Testis (tissue), 3 donors: Measurements from ENCODE around the gene NUCB1. TPM values are rescaled to one million over a fixed set of nuclear protein-coding genes. Genes with fewer than 3 reads are reported as not detected.
A peak's percentile ranks its signal among the peaks of the same experiment; 100 is the strongest.

ENCODE experiments used
- DNase-seq: peaks from one replicate; pipeline ENCODE4 v3.0.0-alpha.2; 2019
- H3K27ac ChIP-seq, 2 donors: fragments of 200-600 bp; sonication (generic); one replicate each; pipeline ENCODE4 v1.5.1; 2019
- H3K27me3 ChIP-seq: fragments of 200-600 bp; sonication (generic); one replicate; pipeline ENCODE4 v1.5.1; 2019
- H3K36me3 ChIP-seq: fragments of 200-600 bp; sonication (generic); one replicate; pipeline ENCODE4 v1.5.1; 2017; ENCODE audit warnings: low read depth; ENCODE audit errors: missing control alignments
- H3K4me1 ChIP-seq: fragments of 200-600 bp; sonication (generic); one replicate; pipeline ENCODE4 v1.5.1; 2019
- H3K4me3 ChIP-seq, 2 donors: fragments of 200-600 bp; sonication (generic); one replicate each; pipeline ENCODE4 v1.5.1; 2017 to 2019
- H3K9me3 ChIP-seq: fragments of 200-600 bp; sonication (generic); one replicate; pipeline ENCODE4 v1.5.1; 2017
- POLR2A ChIP-seq: fragments of 450-650 bp; IDR thresholded peaks from one replicate; pipeline ENCODE4 v1.6.1; 2017; ENCODE audit warnings: antibody characterized with exemption, mild to moderate bottlenecking, moderate library complexity
- WGBS, 2 donors: methylation state at CpG; one replicate each; pipeline ENCODE4 v1.1.5; 2018; 5-methylcytosine and 5-hydroxymethylcytosine counted together
- intact Hi-C: fragments of 100-400 bp; cut with DNase I; formaldehyde crosslinking; loops from one replicate; pipeline ENCODE4 v1.15.1; 2023; ENCODE audit warnings: low total_unique reads
- polyA plus RNA-seq: library from polyadenylated mRNA; stranded (reverse); fragments of 350-450 nt; fragmentation: Illumina TruSeq; extraction: RNeasy Lipid Tissue Mini Kit (QIAGEN cat#74804); gene quantifications from one replicate; pipeline ENCODE4 v1.2.3, GENCODE V29; 2014; ENCODE audit warnings: low read depth, low replicate concordance; ENCODE audit not compliant: insufficient read depth
- total RNA-seq, 2 donors: library from RNA; depleted of rRNA; stranded (reverse); fragments of >200 nt; gene quantifications; one replicate each; pipeline ENCODE4 v1.2.3, GENCODE V29; 2016
- TF ChIP-seq, protein P1 (sequence below), 3 experiments: fragments of 450-650 bp in 2 of 3; fragments of 200-600 bp in 1 of 3; sonication (generic) in 1 of 3; IDR thresholded peaks; one replicate each; pipeline ENCODE4 v1.5.1; 2016 to 2019; ENCODE audit warnings: antibody characterized with exemption in 3 of 3, mild to moderate bottlenecking in 2 of 3, moderate library complexity in 1 of 3

Gene NUCB1
- total and polyA plus RNA-seq, 3 donors from 2014 or later: 136 to 208 (median 139) TPM

DNA sequence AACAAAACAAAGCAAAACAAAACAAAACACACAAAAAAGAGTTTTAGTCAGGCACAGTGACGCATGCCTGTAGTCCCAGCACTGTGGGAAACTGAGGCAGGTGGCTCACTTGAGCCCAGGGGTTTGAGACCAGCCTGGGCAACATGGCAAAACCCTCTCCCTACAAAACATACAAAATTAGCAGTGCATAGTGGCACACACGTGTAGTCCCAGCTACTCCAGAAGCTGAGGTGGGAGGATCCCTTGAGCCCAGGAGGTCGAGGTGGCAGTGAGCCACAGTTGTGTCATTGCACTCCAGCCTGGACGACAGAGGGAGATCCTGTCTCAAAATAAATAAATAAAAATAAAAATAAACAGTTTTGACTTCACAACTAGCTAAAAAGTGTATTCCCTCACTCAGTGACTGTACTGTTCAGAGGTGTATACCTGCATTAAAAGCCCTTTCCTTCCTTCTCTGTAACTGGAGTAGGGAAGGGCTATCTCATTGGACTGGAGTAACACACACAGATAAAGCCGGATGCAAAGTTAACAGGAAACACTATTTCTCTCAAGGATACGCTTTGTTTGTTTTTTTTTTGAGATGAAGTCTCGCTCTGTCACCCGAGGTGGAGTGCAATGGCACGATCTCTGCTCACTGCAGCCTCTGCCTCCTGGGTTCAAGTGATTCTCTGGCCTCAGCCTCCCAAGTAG, 50.9 kb downstream of the NUCB1 start:
- no peaks in the 10 kb centered on the region for H3K27me3 ChIP-seq
- intact Hi-C loops: no loop called here
- peaks cover 10% of the 10 kb centered on the region for H3K4me1 ChIP-seq
- H3K36me3 ChIP-seq: no peaks in the 10 kb centered on the region
- 51 to 54% methylated on average over 9 of the region's 9 CpGs for WGBS, 2 donors
- no peak overlapping the region for H3K27ac ChIP-seq
- TF ChIP-seq, protein P1, sequence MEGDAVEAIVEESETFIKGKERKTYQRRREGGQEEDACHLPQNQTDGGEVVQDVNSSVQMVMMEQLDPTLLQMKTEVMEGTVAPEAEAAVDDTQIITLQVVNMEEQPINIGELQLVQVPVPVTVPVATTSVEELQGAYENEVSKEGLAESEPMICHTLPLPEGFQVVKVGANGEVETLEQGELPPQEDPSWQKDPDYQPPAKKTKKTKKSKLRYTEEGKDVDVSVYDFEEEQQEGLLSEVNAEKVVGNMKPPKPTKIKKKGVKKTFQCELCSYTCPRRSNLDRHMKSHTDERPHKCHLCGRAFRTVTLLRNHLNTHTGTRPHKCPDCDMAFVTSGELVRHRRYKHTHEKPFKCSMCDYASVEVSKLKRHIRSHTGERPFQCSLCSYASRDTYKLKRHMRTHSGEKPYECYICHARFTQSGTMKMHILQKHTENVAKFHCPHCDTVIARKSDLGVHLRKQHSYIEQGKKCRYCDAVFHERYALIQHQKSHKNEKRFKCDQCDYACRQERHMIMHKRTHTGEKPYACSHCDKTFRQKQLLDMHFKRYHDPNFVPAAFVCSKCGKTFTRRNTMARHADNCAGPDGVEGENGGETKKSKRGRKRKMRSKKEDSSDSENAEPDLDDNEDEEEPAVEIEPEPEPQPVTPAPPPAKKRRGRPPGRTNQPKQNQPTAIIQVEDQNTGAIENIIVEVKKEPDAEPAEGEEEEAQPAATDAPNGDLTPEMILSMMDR (IDR thresholded peaks at IDR 0.05): no peak
- TF ChIP-seq POLR2A: no peak
- no peak for DNase-seq
- H3K4me3 ChIP-seq: no peak overlapping the region
- H3K9me3 ChIP-seq: no peaks in the 10 kb centered on the region

DNA sequence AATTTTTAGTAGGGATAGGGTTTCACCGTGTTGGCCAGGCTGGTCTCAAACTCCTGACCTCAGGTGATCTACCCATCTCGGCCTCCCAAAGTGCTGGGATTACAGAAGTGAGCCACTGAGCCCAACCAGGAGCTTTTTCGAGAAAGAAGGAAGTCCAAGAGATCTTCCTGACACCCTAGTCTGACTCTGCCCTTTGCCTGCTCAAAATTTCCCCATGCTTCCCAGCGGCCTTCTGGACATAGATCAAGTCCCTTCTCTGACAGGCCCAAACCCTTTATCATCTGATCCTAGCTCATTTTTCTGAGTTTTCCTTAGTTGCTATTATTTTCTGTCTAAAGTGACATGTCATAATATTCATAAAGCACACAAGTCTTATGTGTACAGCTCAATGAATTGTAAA, 53.0 kb downstream of the NUCB1 start:
- Histone ChIP-seq H3K27ac (no peak overlapping the region), H3K4me3 (no peak overlapping the region), H3K27me3 (no peaks in the 10 kb centered on the region), H3K36me3 (no peaks in the 10 kb centered on the region), H3K9me3 (no peaks in the 10 kb centered on the region), H3K4me1 (peaks cover 10% of the 10 kb centered on the region)
- TF ChIP-seq POLR2A: no peak
- TF ChIP-seq, protein P1 (IDR thresholded peaks at IDR 0.05): no peak
- DNase-seq: no peak
- intact Hi-C loops: no loop called here
- WGBS, 2 donors: 70 to 83% methylated on average over 4 of the region's 4 CpGs

DNA sequence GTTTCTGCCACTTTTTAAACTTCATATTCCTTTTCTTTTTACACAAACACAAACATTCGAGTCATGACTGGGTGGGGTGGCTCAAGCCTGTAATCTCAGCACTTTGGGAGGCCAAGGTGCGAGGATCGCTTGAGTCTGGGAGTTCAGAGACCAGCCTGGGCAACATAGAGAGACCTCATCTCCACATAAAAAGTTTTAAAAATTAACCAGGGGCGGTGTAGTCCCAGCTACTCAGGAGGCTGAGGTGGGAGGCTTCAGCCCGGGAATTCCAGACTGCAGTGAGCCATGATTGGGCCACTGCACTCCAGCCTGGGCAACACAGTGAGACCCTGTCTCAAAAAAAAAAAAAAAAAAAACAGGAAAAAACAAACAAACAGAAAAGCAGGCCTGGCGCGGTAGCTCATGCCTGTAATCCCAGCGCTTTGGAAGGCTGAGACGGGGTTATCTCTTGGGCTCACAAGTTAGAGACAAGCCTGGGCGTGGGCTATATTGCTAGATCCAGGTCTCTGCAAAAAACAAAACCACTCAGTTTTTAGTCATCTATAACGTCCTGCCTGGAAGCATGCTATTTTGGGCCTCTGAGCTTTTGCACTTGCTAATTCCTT, 54.0 kb downstream of the NUCB1 start:
- peaks cover 10% of the 10 kb centered on the region for H3K4me1 ChIP-seq
- peak overlapping the region; percentile 73 to 83 for H3K27ac ChIP-seq
- intact Hi-C loops: no loop called here
- WGBS, 2 donors: 33 to 36% methylated on average over 11 of the region's 11 CpGs
- DNase-seq: peak; percentile 37
- TF ChIP-seq POLR2A: no peak
- TF ChIP-seq, protein P1 (IDR thresholded peaks at IDR 0.05): no peak
- peak overlapping the region; percentile 81 to 82 for H3K4me3 ChIP-seq
- H3K27me3 ChIP-seq: no peaks in the 10 kb centered on the region
- H3K9me3 ChIP-seq: no peaks in the 10 kb centered on the region
- H3K36me3 ChIP-seq: no peaks in the 10 kb centered on the region

DNA sequence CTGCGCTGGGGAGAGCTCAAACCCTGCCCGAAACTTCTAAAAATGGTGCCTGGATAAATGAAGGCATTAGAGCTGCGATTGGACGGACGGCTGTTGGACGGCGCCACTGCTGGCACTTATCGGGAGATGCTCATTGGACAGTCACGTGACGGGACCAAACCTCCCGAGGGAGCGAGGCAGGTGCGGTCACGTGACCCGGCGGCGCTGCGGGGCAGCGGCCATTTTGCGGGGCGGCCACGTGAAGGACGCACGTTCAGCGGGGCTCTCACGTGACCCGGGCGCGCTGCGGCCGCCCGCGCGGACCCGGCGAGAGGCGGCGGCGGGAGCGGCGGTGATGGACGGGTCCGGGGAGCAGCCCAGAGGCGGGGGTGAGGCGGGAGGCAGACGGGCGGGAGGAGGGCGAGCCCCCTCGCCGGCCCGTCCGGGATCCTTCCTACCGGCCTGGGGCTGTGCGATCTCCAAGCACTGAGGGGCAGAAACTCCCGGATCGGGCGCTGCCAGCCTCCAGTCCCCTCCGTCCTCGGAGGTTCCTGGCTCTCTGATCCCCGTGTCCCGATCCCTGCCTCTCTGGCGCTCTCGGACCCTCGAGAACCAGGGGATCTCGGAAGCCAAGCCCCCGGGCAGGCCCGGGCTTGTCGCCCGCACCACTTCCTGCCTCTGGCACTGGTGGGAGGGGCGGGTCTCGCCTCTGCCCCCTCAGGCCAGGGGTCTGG, 54.6 kb downstream of the NUCB1 start, which contains the start of gene BAX:
Gene BAX (plus strand): TSS at position 281 of the 713 bp plus-strand sequence. CDS start 54 bp downstream, at position 335.
- no peaks in the 10 kb centered on the region for H3K27me3 ChIP-seq
- H3K27ac ChIP-seq: peak within 1 kb of the TSS; percentile 73 to 83
- peak within 1 kb of the TSS; percentile 81 to 82 for H3K4me3 ChIP-seq
- intact Hi-C loops: no loop called here
- no peak for TF ChIP-seq POLR2A
- TF ChIP-seq, protein P1 (IDR thresholded peaks at IDR 0.05): peak in 1 of 3 experiments; percentile 29
- 0% methylated on average over 8 to 71 of the region's 71 CpGs for WGBS, 2 donors
- H3K9me3 ChIP-seq: no peaks in the 10 kb centered on the region
- peak; percentile 97 for DNase-seq
- H3K36me3 ChIP-seq: no peaks in the 10 kb centered on the region
- peaks cover 10% of the 10 kb centered on the region for H3K4me1 ChIP-seq
